NCI-H1436 (cell line): ENCODE data around the gene ATG9A.
"Not testable (repeated sequence)": the region's sequence is repeated elsewhere in the genome, so short reads cannot be mapped to it uniquely, and the experiment has no call there.

Source experiments
- DNase-seq: peaks from one replicate; lab custom pipeline; 2025; lab: John Stamatoyannopoulos, UW

ATG9A gene

GRCh38 chr2:219206328-219207133 is 22.9 kb downstream of the ATG9A start, which contains the start of gene ZFAND2B:
Gene ZFAND2B (plus strand): TSS chr2:219206782. CDS start chr2:219206988, 206 bp downstream.
- peak; percentile 91 for DNase-seq

GRCh38 chr2:219205981-219206327 is 23.5 kb downstream of the ATG9A start:
- no peak for DNase-seq

GRCh38 chr2:219205165-219205538 is 24.3 kb downstream of the ATG9A start:
- DNase-seq, result no peak

GRCh38 chr2:219204425-219205164 is 24.8 kb downstream of the ATG9A start:
- no peak for DNase-seq

- not testable (repeated sequence) for DNase-seq
Observed at GRCh38 chr2:219201331-219201730, 28.1 kb downstream of the ATG9A start.

GRCh38 chr2:219200502-219201326 is 28.7 kb downstream of the ATG9A start:
- not testable (repeated sequence) for DNase-seq

- no peak for DNase-seq
Observed at GRCh38 chr2:219199470-219200211, 29.8 kb downstream of the ATG9A start.

- DNase-seq, result no peak
Observed at GRCh38 chr2:219198974-219199373, 30.5 kb downstream of the ATG9A start.

GRCh38 chr2:219197388-219197787 is 32.0 kb downstream of the ATG9A start:
- no peak for DNase-seq

GRCh38 chr2:219186754-219187456 is 42.5 kb downstream of the ATG9A start:
- no peak for DNase-seq

GRCh38 chr2:219184121-219184520 is 45.3 kb downstream of the ATG9A start:
- no peak for DNase-seq

- no peak for DNase-seq
Observed at GRCh38 chr2:219183151-219183772, 46.2 kb downstream of the ATG9A start.

- DNase-seq, result no peak
Observed at GRCh38 chr2:219182331-219183150, 46.9 kb downstream of the ATG9A start.

GRCh38 chr2:219181531-219181930 is 47.9 kb downstream of the ATG9A start:
- DNase-seq, result no peak

- DNase-seq, result no peak
Observed at GRCh38 chr2:219180961-219181360, 48.5 kb downstream of the ATG9A start.

- DNase-seq, result no peak
Observed at GRCh38 chr2:219179601-219180465, 49.6 kb downstream of the ATG9A start.

GRCh38 chr2:219178377-219179175 is 50.9 kb downstream of the ATG9A start:
- DNase-seq, result no peak
